Aorta (tissue), 5 donors: Measurements from ENCODE around the gene FAM117A. TPM values are rescaled to one million over a fixed set of nuclear protein-coding genes. Genes with fewer than 3 reads are reported as not detected.

Experiments used
- ATAC-seq: fragments of 200-7000 bp; cut with Tn5 transposase; one replicate; pipeline ENCODE4 v1.9.1; 2022; ENCODE audit warnings: moderate library complexity; ENCODE audit not compliant: low FRiP score
- DNase-seq, 2 donors: peaks; one replicate each; pipeline ENCODE4 v3.0.0-alpha.2; 2020
- H3K27ac ChIP-seq, 2 donors: one replicate each; pipeline ENCODE4 v1.5.1; 2013; ENCODE audit warnings: low read length in 2 of 2, mild to moderate bottlenecking in 2 of 2, moderate library complexity in 2 of 2, control low read depth in 1 of 2, inconsistent platforms in 1 of 2, low read depth in 1 of 2
- H3K27me3 ChIP-seq, 2 donors: one replicate each; pipeline ENCODE4 v1.6.1; 2013; ENCODE audit warnings: control low read depth in 1 of 2, low read length in 1 of 2, mild to moderate bottlenecking in 1 of 2, moderate library complexity in 1 of 2; ENCODE audit not compliant: insufficient read depth in 2 of 2, control insufficient read depth in 1 of 2
- H3K36me3 ChIP-seq, 2 donors: one replicate each; pipeline ENCODE4 v1.6.1; 2013; ENCODE audit warnings: control low read depth in 1 of 2, low read length in 1 of 2, mild to moderate bottlenecking in 1 of 2; ENCODE audit not compliant: insufficient read depth in 2 of 2, control insufficient read depth in 1 of 2
- H3K4me1 ChIP-seq, 2 donors: one replicate each; pipeline ENCODE4 v1.6.1; 2013; ENCODE audit warnings: low read length in 2 of 2, control low read depth in 1 of 2, mild to moderate bottlenecking in 1 of 2, moderate library complexity in 1 of 2; ENCODE audit not compliant: insufficient read depth in 2 of 2, control insufficient read depth in 1 of 2
- H3K4me3 ChIP-seq, 2 donors: one replicate each; pipeline ENCODE4 v1.5.1; 2013; ENCODE audit warnings: low read length in 2 of 2, control low read depth in 1 of 2, mild to moderate bottlenecking in 1 of 2
- H3K9me3 ChIP-seq: one replicate; pipeline ENCODE4 v1.6.1; 2013; ENCODE audit warnings: mild to moderate bottlenecking, low read length; ENCODE audit not compliant: control insufficient read depth
- WGBS, 2 donors: extraction: QIAGEN DNeasy Blood & Tissue Kit; methylation state at CpG; one replicate each; pipeline ENCODE4 v1.1.7; 2013; 5-methylcytosine and 5-hydroxymethylcytosine counted together
- intact Hi-C, 2 donors: fragments of 100-400 bp; cut with DNase I; formaldehyde crosslinking; loops; one replicate each; pipeline versions ENCODE4 v1.14.2 to v1.15.0; 2022
- polyA plus RNA-seq, 2 donors: library from polyadenylated mRNA; stranded (reverse); fragments of 200-250 nt; gene quantifications; one replicate each; pipeline ENCODE4 v1.2.3, GENCODE V29; 2013
- total RNA-seq, 2 donors: library from RNA; stranded (reverse); fragmentation: NEBNext Ultra II Directional; extraction: Animal tissue kit (Norgen Biotek cat#: 25700); gene quantifications; one replicate each; pipeline ENCODE4 v1.2.1, GENCODE V29; 2021
- donor health status: healthy with polysubstance abuse.
- donor health status: Bipolar disorder and iron deficiency.
- donor health status: DM: no; HTN: no; CAD: no.
- donor health status: DM: no; HTN: no; CAD: no.
- donor health status: DM: yes; HTN: yes; CAD: no.

The FAM117A gene
- total and polyA plus RNA-seq, 4 donors: 9.4 to 17.2 (median 16.1) TPM

- Histone ChIP-seq H3K9me3 (no peaks in the 10 kb centered on the region), H3K27ac (peak overlapping the region in 1 of 2 donors; percentile 83)
- no peak for DNase-seq
Observed at GRCh38 chr17:49787884-49788477, 24.1 kb upstream of the FAM117A start.

GRCh38 chr17:49784636-49785035, 20.7 kb upstream of the FAM117A start:
- Histone ChIP-seq H3K4me3 (no peak overlapping the region), H3K27ac (no peak overlapping the region), H3K4me1 (peaks cover 0 to 8% of the 10 kb centered on the region in 2 donors), H3K9me3 (no peaks in the 10 kb centered on the region), H3K27me3 (no peaks in the 10 kb centered on the region), H3K36me3 (no peaks in the 10 kb centered on the region)
- 61 to 75% methylated on average over 1 of the region's 1 CpG for WGBS, 2 donors
- DNase-seq (no peak), ATAC-seq (no peak)
- intact Hi-C loops: loop anchor here (5.0 kb wide), 3 partner anchors 53 to 217 kb away; partner anchors contain the start of gene TAC4 (in 1 of the 2)

More at GRCh38 chr17:49787884-49788477, 24.1 kb upstream of the FAM117A start:
- peak overlapping the region; percentile 62 to 86 for H3K4me3 ChIP-seq
- H3K27me3 ChIP-seq: no peaks in the 10 kb centered on the region
- H3K36me3 ChIP-seq: no peaks in the 10 kb centered on the region
- intact Hi-C loops: loop anchor here (1.0 to 5.0 kb wide), 4 partner anchors 24 to 221 kb away; partner anchors contain the start of genes FAM117A (in 1 of the 2) and TAC4 (in 1 of the 2)
- no peak for ATAC-seq
- WGBS, 2 donors: 1 to 3% methylated on average over 17 of the region's 17 CpGs
- peaks cover 0 to 4% of the 10 kb centered on the region in 2 donors for H3K4me1 ChIP-seq

GRCh38 chr17:49783791-49784190, 19.9 kb upstream of the FAM117A start:
- no peak for DNase-seq
- Histone ChIP-seq H3K4me1 (peaks cover 0 to 8% of the 10 kb centered on the region in 2 donors), H3K27ac (peak overlapping the region in 1 of 2 donors; percentile 77), H3K27me3 (no peaks in the 10 kb centered on the region), H3K9me3 (no peaks in the 10 kb centered on the region), H3K4me3 (no peak overlapping the region), H3K36me3 (no peaks in the 10 kb centered on the region)
- intact Hi-C loops: no loop called here
- no peak for ATAC-seq

- DNase-seq (peak in 1 of 2 donors; percentile 64), ATAC-seq (no peak)
- peak overlapping the region in 1 of 2 donors; percentile 87 for H3K27ac ChIP-seq
- H3K9me3 ChIP-seq: no peaks in the 10 kb centered on the region
- no peaks in the 10 kb centered on the region for H3K27me3 ChIP-seq
- H3K4me3 ChIP-seq: no peak overlapping the region
- no peaks in the 10 kb centered on the region for H3K36me3 ChIP-seq
- H3K4me1 ChIP-seq: peaks cover 0 to 8% of the 10 kb centered on the region in 2 donors
- WGBS, 2 donors: 8% methylated on average over 3 of the region's 3 CpGs
- intact Hi-C loops: no loop called here
Observed at GRCh38 chr17:49783071-49783715, 19.3 kb upstream of the FAM117A start.

GRCh38 chr17:49779739-49780231, 15.9 kb upstream of the FAM117A start:
- Histone ChIP-seq H3K4me3 (no peak overlapping the region), H3K27me3 (no peaks in the 10 kb centered on the region), H3K36me3 (no peaks in the 10 kb centered on the region), H3K4me1 (peaks cover 5 to 10% of the 10 kb centered on the region in 2 donors), H3K9me3 (no peaks in the 10 kb centered on the region), H3K27ac (peak overlapping the region in 1 of 2 donors; percentile 46)
- 0 to 1% methylated on average over 2 of the region's 2 CpGs for WGBS, 2 donors
- ATAC-seq: peak; percentile 72
- DNase-seq: no peak
- intact Hi-C loops: loop anchor here (5.0 kb wide), 2 partner anchors 37 to 72 kb away; partner anchors contain the start of gene SLC35B1 (in 2 of the 2)

GRCh38 chr17:49779156-49779738, 15.3 kb upstream of the FAM117A start:
- intact Hi-C loops: loop anchor here (5.0 kb wide), 2 partner anchors 37 to 72 kb away; partner anchors contain the start of gene SLC35B1 (in 2 of the 2)
- Histone ChIP-seq H3K9me3 (no peaks in the 10 kb centered on the region), H3K4me1 (peaks cover 5 to 10% of the 10 kb centered on the region in 2 donors), H3K27ac (peak overlapping the region in 1 of 2 donors; percentile 46), H3K36me3 (no peaks in the 10 kb centered on the region), H3K4me3 (no peak overlapping the region), H3K27me3 (no peaks in the 10 kb centered on the region)
- DNase-seq (no peak), ATAC-seq (no peak)
- 85 to 88% methylated on average over 2 of the region's 2 CpGs for WGBS, 2 donors

- WGBS, 2 donors: 12 to 22% methylated on average over 2 of the region's 2 CpGs
- Histone ChIP-seq H3K27me3 (no peaks in the 10 kb centered on the region), H3K4me3 (no peak overlapping the region), H3K36me3 (no peaks in the 10 kb centered on the region), H3K27ac (peak overlapping the region in 1 of 2 donors; percentile 49), H3K4me1 (peaks cover 2 to 5% of the 10 kb centered on the region in 2 donors), H3K9me3 (no peaks in the 10 kb centered on the region)
- no peak for ATAC-seq
- intact Hi-C loops: loop anchor here (5.0 kb wide), 2 partner anchors 35 to 70 kb away; partner anchors contain the start of gene SLC35B1 (in 2 of the 2)
- no peak for DNase-seq
Observed at GRCh38 chr17:49777563-49777962, 13.6 kb upstream of the FAM117A start.

- Histone ChIP-seq H3K27ac (peak overlapping the region; percentile 49 to 71), H3K9me3 (no peaks in the 10 kb centered on the region), H3K36me3 (no peaks in the 10 kb centered on the region), H3K27me3 (no peaks in the 10 kb centered on the region), H3K4me1 (peaks cover 2 to 5% of the 10 kb centered on the region in 2 donors), H3K4me3 (no peak overlapping the region)
- DNase-seq (peak; percentile 79 to 81), ATAC-seq (peak; percentile 71)
- intact Hi-C loops: loop anchor here (5.0 kb wide), 2 partner anchors 34 to 69 kb away; partner anchors contain the start of gene SLC35B1 (in 2 of the 2)
- WGBS, 2 donors: 7 to 8% methylated on average over 8 of the region's 8 CpGs
Observed at GRCh38 chr17:49776551-49777300, 12.8 kb upstream of the FAM117A start.
